Adrenal gland (tissue), 19 donors: Measurements from ENCODE around the gene SMAD3. TPM values are rescaled to one million over a fixed set of nuclear protein-coding genes. Genes with fewer than 3 reads are reported as not detected.

Experiments
- DNase-seq, 7 donors: peaks; one replicate each; pipeline ENCODE4 v3.0.0-alpha.2; 2019 to 2020
- H3K27ac ChIP-seq, 5 donors: fragments of 200-600 bp; sonication (generic) in 4 of 5; 1 replicate in 3 of 5; 2 replicates in 2 of 5; pipeline versions ENCODE4 v1.5.1 to v1.8.0; 2016 to 2020; ENCODE audit warnings: mild to moderate bottlenecking in 1 of 5
- H3K27me3 ChIP-seq: fragments of 200-600 bp; 2 replicates; pipeline ENCODE4 v1.8.0; 2021
- H3K36me3 ChIP-seq, 2 donors: fragments of 200-600 bp; replicated peaks in 1 of 2; 1 replicate in 1 of 2; 2 replicates in 1 of 2; pipeline versions ENCODE4 v1.5.1 to v1.8.0; 2018 to 2022
- H3K4me1 ChIP-seq, 2 donors: fragments of 200-600 bp; replicated peaks in 1 of 2; 1 replicate in 1 of 2; 2 replicates in 1 of 2; pipeline versions ENCODE4 v1.5.1 to v1.8.0; 2018 to 2021
- H3K4me3 ChIP-seq, 4 donors: fragments of 200-600 bp; sonication (generic) in 3 of 4; one replicate each; pipeline ENCODE4 v1.5.1; 2016 to 2018
- H3K9me3 ChIP-seq, 3 donors: fragments of 200-600 bp; sonication (generic) in 1 of 3; replicated peaks in 1 of 3; 1 replicate in 2 of 3; 2 replicates in 1 of 3; pipeline versions ENCODE4 v1.5.1 to v1.8.0; 2016 to 2021
- POLR2A ChIP-seq, 2 donors: fragments of 450-650 bp; IDR thresholded peaks; one replicate each; pipeline ENCODE4 v1.6.1; 2017; ENCODE audit warnings: antibody characterized with exemption in 2 of 2, mild to moderate bottlenecking in 2 of 2, moderate library complexity in 1 of 2
- whole genome bisulfite sequencing, 4 donors: extraction: QIAGEN DNeasy Blood & Tissue Kit in 2 of 4; methylation state at CpG; one replicate each; pipeline versions ENCODE4 v1.1.5 to v1.1.7; 2013 to 2017; 5-methylcytosine and 5-hydroxymethylcytosine counted together
- intact Hi-C, 2 donors: fragments of 100-400 bp; cut with DNase I; formaldehyde crosslinking; loops; one replicate each; pipeline versions ENCODE4 v1.14.1 to v1.15.0; 2022 to 2023
- long read RNA-seq, 10 donors: library from polyadenylated mRNA in 3 of 10; unstranded in 2 of 10; stranded (forward) in 1 of 10; transcript quantifications; one replicate each; pipeline ENCODE4 v2.0.0 and lab custom pipeline, GENCODE V29; 2021 to 2026
- polyA plus RNA-seq, 3 donors: library from polyadenylated mRNA; stranded (reverse); fragments of 200-250 nt in 2 of 3; fragments of 350-450 nt in 1 of 3; fragmentation: Illumina TruSeq in 1 of 3; extraction: RNeasy Lipid Tissue Mini Kit (QIAGEN cat#74804) in 1 of 3; gene quantifications; one replicate each; pipeline ENCODE4 v1.2.3, GENCODE V29; 2013 to 2014
- total RNA-seq, 9 donors: library from RNA; depleted of rRNA in 4 of 9; stranded (reverse); fragments of >200 nt in 4 of 9; fragments of 120-200 nt in 1 of 9; fragmentation: NEBNext Ultra II Directional in 1 of 9; extraction: Animal tissue kit (Norgen Biotek cat#: 25700) in 1 of 9; gene quantifications; one replicate each; pipeline versions ENCODE4 v1.1.0 to v1.2.4, GENCODE V29; 2013 to 2023
- TF ChIP-seq, protein P1 (sequence below), 6 experiments: fragments of 450-650 bp in 4 of 6; fragments of 200-600 bp in 2 of 6; sonication (generic) in 1 of 6; IDR thresholded peaks; 1 replicate in 5 of 6; 2 replicates in 1 of 6; pipeline versions ENCODE4 v1.5.1 to v1.8.0; 2016 to 2021; ENCODE audit warnings: antibody characterized with exemption in 6 of 6, mild to moderate bottlenecking in 2 of 6, moderate library complexity in 1 of 6
- donor health status: healthy with polysubstance abuse.
- donor health status: Bipolar disorder and iron deficiency.
- donor health status: DM: yes; HTN: yes; CAD: no.
- donor health status: DM: no; HTN: no; CAD: no.
- donor health status: DM: no; HTN: no; CAD: no.
- donor health status: DM: yes; HTN: yes; CAD: no.

SMAD3 gene
- total RNA-seq (10 to 100 TPM in 5 of 9 donors, 1 to 10 TPM in 4; 6.7 to 92.0 (median 14.3) TPM), polyA plus RNA-seq (1 to 10 TPM; 6.4 to 7.8 (median 7.2) TPM)
- long read RNA-seq, donor 1, full-length matches to known transcripts, result 3 of 3 reads
- long read RNA-seq, donor 1, partial matches to known transcripts, result 0 of 3 reads
- long read RNA-seq, donor 1, other reads (novel, unspliced or antisense), result 0 of 3 reads
- long read RNA-seq, donor 2, full-length matches to known transcripts, result 1 of 30 reads
- long read RNA-seq, donor 2, partial matches to known transcripts, result 29 of 30 reads
- long read RNA-seq, donor 2, other reads (novel, unspliced or antisense), result 0 of 30 reads
- long read RNA-seq, donor 3, result 0 reads
- long read RNA-seq, donor 4, result 0 reads
- long read RNA-seq, donor 5, full-length matches to known transcripts, result 12 of 19 reads
- long read RNA-seq, donor 5, partial matches to known transcripts, result 1 of 19 reads
- long read RNA-seq, donor 5, other reads (novel, unspliced or antisense), result 6 of 19 reads
- long read RNA-seq, donor 6, partial matches to known transcripts, result 0 of 1 reads
- long read RNA-seq, donor 6, other reads (novel, unspliced or antisense), result 1 of 1 reads
- long read RNA-seq, donor 7, result 0 reads
- long read RNA-seq, donor 8, partial matches to known transcripts, result 0 of 3 reads
- long read RNA-seq, donor 8, other reads (novel, unspliced or antisense), result 0 of 3 reads
- long read RNA-seq, donor 9, full-length matches to known transcripts, result 2 of 18 reads
- long read RNA-seq, donor 9, partial matches to known transcripts, result 16 of 18 reads
- long read RNA-seq, donor 9, other reads (novel, unspliced or antisense), result 0 of 18 reads
- long read RNA-seq, donor 10, result 0 reads

DNA sequence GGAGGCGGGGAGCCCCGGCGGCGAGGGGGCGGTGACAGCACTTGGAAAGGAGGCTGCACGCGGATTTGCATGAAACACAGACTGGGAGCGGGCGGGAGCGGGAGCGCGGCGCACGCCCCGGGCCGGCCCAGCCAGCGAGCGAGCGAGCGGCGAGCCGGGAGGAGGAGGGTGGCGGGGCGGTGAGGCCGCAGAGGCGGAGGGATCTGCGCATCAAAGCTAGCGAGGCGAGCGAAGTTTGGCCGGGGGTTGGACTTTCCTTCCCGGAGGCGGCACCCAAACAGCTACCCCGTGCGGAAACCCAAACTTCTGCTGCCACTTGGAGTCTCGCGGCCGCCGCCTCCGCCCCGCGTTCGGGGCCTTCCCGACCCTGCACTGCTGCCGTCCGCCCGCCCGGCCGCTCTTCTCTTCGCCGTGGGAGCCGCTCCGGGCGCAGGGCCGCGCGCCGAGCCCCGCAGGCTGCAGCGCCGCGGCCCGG is at the start of gene SMAD3:
Gene SMAD3, plus strand, starts transcription at position 72 of the 475 bp plus-strand sequence. CDS start 553 bp downstream, outside the sequence.
- peak within 1 kb of the TSS; percentile 25 to 83 (median 62) for H3K4me3 ChIP-seq
- peak within 1 kb of the TSS in 4 of 5 donors; percentile 76 to 95 (median 85) for H3K27ac ChIP-seq
- no peaks in the 10 kb centered on the region for H3K36me3 ChIP-seq
- H3K9me3 ChIP-seq, result no peaks in the 10 kb centered on the region
- DNase-seq, result peak; percentile 87 to 91 (median 90)
- H3K4me1 ChIP-seq, result peaks cover 21 to 25% of the 10 kb centered on the region in 2 donors
- peak; percentile 45 to 90 for TF ChIP-seq POLR2A (IDR thresholded peaks at IDR 0.05)
- TF ChIP-seq, protein P1, sequence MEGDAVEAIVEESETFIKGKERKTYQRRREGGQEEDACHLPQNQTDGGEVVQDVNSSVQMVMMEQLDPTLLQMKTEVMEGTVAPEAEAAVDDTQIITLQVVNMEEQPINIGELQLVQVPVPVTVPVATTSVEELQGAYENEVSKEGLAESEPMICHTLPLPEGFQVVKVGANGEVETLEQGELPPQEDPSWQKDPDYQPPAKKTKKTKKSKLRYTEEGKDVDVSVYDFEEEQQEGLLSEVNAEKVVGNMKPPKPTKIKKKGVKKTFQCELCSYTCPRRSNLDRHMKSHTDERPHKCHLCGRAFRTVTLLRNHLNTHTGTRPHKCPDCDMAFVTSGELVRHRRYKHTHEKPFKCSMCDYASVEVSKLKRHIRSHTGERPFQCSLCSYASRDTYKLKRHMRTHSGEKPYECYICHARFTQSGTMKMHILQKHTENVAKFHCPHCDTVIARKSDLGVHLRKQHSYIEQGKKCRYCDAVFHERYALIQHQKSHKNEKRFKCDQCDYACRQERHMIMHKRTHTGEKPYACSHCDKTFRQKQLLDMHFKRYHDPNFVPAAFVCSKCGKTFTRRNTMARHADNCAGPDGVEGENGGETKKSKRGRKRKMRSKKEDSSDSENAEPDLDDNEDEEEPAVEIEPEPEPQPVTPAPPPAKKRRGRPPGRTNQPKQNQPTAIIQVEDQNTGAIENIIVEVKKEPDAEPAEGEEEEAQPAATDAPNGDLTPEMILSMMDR (IDR thresholded peaks at IDR 0.05), result peak in 1 of 6 experiments; percentile 1
- WGBS, 4 donors, result 0% methylated on average over 5 to 63 of the region's 63 CpGs; no CpG with 5 or more reads in 1 of the 4 donors
- intact Hi-C loops, result no loop called here
- no peaks in the 10 kb centered on the region for H3K27me3 ChIP-seq

DNA sequence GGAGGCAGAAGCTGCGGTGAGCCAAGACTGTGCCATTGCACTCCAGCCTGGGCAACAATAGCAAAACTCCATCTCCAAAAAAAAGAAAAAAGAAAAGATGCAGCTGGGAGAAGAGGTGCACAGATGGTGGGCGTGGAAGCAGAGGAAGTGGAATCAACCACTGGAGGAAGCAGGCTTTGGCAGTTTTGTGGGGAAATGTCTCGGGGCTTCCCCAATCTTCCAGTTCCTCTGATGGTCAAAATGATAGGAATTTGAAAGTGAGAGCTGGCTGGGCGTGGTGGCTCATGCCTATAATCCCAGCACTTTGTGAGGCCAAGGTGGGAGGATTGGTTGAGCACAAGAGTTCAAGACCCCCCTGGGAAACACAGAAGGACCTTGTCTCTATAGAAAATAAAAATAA is 48.1 kb upstream of the SMAD3 start:
- no peaks in the 10 kb centered on the region for H3K27me3 ChIP-seq
- no peaks in the 10 kb centered on the region for H3K9me3 ChIP-seq
- no peak overlapping the region for H3K27ac ChIP-seq
- peak in 1 of 7 donors; percentile 16 for DNase-seq
- no peak overlapping the region for H3K4me3 ChIP-seq
- 70 to 78% (median 76%) methylated on average over 4 of the region's 4 CpGs for WGBS, 4 donors
- no peak for TF ChIP-seq POLR2A (IDR thresholded peaks at IDR 0.05)
- TF ChIP-seq, protein P1 (IDR thresholded peaks at IDR 0.05), result no peak
- H3K36me3 ChIP-seq, result no peaks in the 10 kb centered on the region
- H3K4me1 ChIP-seq, result no peaks in the 10 kb centered on the region
- intact Hi-C loops, result no loop called here

DNA sequence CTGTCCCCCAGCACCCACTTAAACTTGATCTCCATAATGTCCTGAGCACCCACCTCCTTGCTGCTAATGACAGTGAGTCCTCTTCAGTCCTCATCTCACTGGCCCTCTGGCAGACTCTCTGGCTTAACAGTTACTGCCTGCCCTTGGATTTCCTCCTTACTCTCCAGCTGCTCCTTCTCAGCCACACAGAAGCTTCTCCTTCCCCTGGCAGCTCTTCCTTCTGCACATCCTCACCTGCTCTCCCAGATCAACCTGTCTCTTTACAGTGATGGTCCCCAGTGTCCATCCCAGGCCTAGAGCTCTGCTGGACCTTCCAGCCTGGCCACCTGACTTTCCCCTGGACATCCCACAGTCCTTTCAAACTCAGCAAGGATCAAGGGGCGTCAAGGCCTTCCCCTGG is 47.4 kb upstream of the SMAD3 start:
- no peaks in the 10 kb centered on the region for H3K9me3 ChIP-seq
- DNase-seq, result no peak
- no peak overlapping the region for H3K4me3 ChIP-seq
- no peaks in the 10 kb centered on the region for H3K27me3 ChIP-seq
- no peak overlapping the region for H3K27ac ChIP-seq
- no peaks in the 10 kb centered on the region for H3K4me1 ChIP-seq
- 61 to 92% (median 72%) methylated on average over 1 of the region's 1 CpG for WGBS, 4 donors
- intact Hi-C loops, result no loop called here
- H3K36me3 ChIP-seq, result no peaks in the 10 kb centered on the region
- TF ChIP-seq POLR2A (IDR thresholded peaks at IDR 0.05), result no peak
- TF ChIP-seq, protein P1 (IDR thresholded peaks at IDR 0.05), result no peak

DNA sequence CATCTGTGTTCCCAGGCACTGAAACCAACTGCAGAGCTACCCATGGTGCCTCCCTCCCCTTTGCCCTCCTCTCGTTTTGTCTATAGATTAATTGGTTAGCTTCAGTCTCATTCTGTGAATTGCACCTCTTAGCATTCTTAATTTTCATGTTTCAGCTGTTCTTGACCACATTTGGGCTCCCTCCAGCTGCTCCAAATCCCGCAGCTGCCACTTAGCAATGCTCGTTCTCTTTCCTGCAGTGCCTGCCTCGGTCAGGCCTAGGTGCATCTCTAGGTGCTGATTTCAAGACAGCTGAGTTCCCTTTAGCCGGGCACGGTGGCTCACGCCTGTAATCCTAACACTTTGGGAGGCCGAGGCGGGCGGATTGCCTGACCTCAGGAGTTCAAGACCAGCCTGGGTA is 47.0 kb upstream of the SMAD3 start:
- no peaks in the 10 kb centered on the region for H3K9me3 ChIP-seq
- DNase-seq, result no peak
- H3K36me3 ChIP-seq, result no peaks in the 10 kb centered on the region
- H3K27ac ChIP-seq, result no peak overlapping the region
- H3K4me1 ChIP-seq, result peaks cover under 1 to 1% of the 10 kb centered on the region in 2 donors
- 88 to 94% (median 89%) methylated on average over 10 of the region's 10 CpGs for WGBS, 4 donors
- no peak overlapping the region for H3K4me3 ChIP-seq
- intact Hi-C loops, result no loop called here
- no peaks in the 10 kb centered on the region for H3K27me3 ChIP-seq
- TF ChIP-seq, protein P1 (IDR thresholded peaks at IDR 0.05), result no peak
